Measurements from ENCODE around the gene DPEP3. TPM values are rescaled to one million over a fixed set of nuclear protein-coding genes. Genes with fewer than 3 reads are reported as not detected.

Gene DPEP3
- total and polyA plus RNA-seq, 7 donors, result 0.10 to 0.45 (median 0.17) TPM; not detected in 2

DNA sequence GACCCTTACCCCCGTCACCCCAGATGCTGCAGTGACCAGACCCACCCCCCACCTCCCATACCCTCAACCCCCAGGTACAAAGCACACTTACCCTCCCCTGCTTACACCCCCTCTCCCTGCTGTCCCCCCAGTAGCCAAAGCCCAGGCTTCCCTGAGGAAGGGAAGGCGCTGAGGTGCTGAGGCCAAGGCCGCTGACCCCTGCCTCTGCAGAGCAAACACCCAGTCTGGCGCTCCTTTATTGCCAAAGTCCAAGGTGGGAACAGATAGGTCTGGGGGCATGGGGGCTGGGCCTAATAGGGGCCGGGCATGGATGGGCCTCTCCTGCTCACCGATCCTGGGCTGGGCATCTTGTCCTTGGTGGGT is 37.1 kb downstream of the DPEP3 start:
- Histone ChIP-seq H3K27me3 (ENCODE audit: insufficient read depth in 3 of 3, low read length in 2 of 3) (no peaks in the 10 kb centered on the region), H3K4me3 (no peak overlapping the region), H3K9me3 (no peaks in the 10 kb centered on the region), H3K36me3 (ENCODE audit: insufficient read depth in 1 of 2, low read depth in 1 of 2) (peaks cover 9 to 90% of the 10 kb centered on the region in 2 donors), H3K4me1 (peaks cover 9% of the 10 kb centered on the region), H3K27ac (no peak overlapping the region)
- intact Hi-C loops (cut with DNase I), result no loop called here
- WGBS, 3 donors, result 78 to 84% (median 79%) methylated on average over 5 to 6 of the region's 6 CpGs
- no peak for ATAC-seq
- DNase-seq, result peak in 1 of 2 donors; percentile 14
- TF ChIP-seq, protein P1, sequence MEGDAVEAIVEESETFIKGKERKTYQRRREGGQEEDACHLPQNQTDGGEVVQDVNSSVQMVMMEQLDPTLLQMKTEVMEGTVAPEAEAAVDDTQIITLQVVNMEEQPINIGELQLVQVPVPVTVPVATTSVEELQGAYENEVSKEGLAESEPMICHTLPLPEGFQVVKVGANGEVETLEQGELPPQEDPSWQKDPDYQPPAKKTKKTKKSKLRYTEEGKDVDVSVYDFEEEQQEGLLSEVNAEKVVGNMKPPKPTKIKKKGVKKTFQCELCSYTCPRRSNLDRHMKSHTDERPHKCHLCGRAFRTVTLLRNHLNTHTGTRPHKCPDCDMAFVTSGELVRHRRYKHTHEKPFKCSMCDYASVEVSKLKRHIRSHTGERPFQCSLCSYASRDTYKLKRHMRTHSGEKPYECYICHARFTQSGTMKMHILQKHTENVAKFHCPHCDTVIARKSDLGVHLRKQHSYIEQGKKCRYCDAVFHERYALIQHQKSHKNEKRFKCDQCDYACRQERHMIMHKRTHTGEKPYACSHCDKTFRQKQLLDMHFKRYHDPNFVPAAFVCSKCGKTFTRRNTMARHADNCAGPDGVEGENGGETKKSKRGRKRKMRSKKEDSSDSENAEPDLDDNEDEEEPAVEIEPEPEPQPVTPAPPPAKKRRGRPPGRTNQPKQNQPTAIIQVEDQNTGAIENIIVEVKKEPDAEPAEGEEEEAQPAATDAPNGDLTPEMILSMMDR (IDR thresholded peaks at IDR 0.05), result no peak

GRCh38 chr16:67942510-67943255 is 37.6 kb downstream of the DPEP3 start:
- 75 to 83% (median 76%) methylated on average over 27 of the region's 27 CpGs for WGBS, 3 donors
- Histone ChIP-seq H3K27ac (no peak overlapping the region), H3K27me3 (ENCODE audit: insufficient read depth in 3 of 3, low read length in 2 of 3) (no peaks in the 10 kb centered on the region), H3K4me3 (no peak overlapping the region), H3K9me3 (no peaks in the 10 kb centered on the region), H3K4me1 (peaks cover 9% of the 10 kb centered on the region), H3K36me3 (ENCODE audit: insufficient read depth in 1 of 2, low read depth in 1 of 2) (peaks cover 9 to 84% of the 10 kb centered on the region in 2 donors)
- DNase-seq (peak in 1 of 2 donors; percentile 23), ATAC-seq (peak in 2 of 4 donors; percentile 1)
- intact Hi-C loops (cut with DNase I), result no loop called here
- TF ChIP-seq, protein P1 (IDR thresholded peaks at IDR 0.05), result no peak

- peaks cover 6 to 79% of the 10 kb centered on the region in 2 donors for H3K36me3 ChIP-seq (ENCODE audit: insufficient read depth in 1 of 2, low read depth in 1 of 2)
- H3K27me3 ChIP-seq (ENCODE audit: insufficient read depth in 3 of 3, low read length in 2 of 3), result no peaks in the 10 kb centered on the region
- H3K27ac ChIP-seq, result no peak overlapping the region
- peaks cover 14% of the 10 kb centered on the region for H3K4me1 ChIP-seq
- H3K9me3 ChIP-seq, result no peaks in the 10 kb centered on the region
- WGBS, 3 donors, result 72 to 84% (median 81%) methylated on average over 6 of the region's 6 CpGs
- ATAC-seq (peak; percentile 29 to 63 (median 47)), DNase-seq (peak in 1 of 2 donors; percentile 27)
- intact Hi-C loops (cut with DNase I), result no loop called here
- TF ChIP-seq, protein P1 (IDR thresholded peaks at IDR 0.05), result peak; percentile 53
- H3K4me3 ChIP-seq, result no peak overlapping the region
Observed at GRCh38 chr16:67942200-67942509, 38.1 kb downstream of the DPEP3 start.

- DNase-seq (peak in 1 of 2 donors; percentile 12), ATAC-seq (no peak)
- H3K27me3 ChIP-seq (ENCODE audit: insufficient read depth in 3 of 3, low read length in 2 of 3), result no peaks in the 10 kb centered on the region
- no peak overlapping the region for H3K27ac ChIP-seq
- peaks cover 19% of the 10 kb centered on the region for H3K4me1 ChIP-seq
- TF ChIP-seq, protein P1 (IDR thresholded peaks at IDR 0.05), result no peak
- 77 to 80% (median 79%) methylated on average over 9 of the region's 9 CpGs for WGBS, 3 donors
- H3K9me3 ChIP-seq, result no peaks in the 10 kb centered on the region
- H3K4me3 ChIP-seq, result no peak overlapping the region
- H3K36me3 ChIP-seq (ENCODE audit: insufficient read depth in 1 of 2, low read depth in 1 of 2), result peaks cover 1 to 74% of the 10 kb centered on the region in 2 donors
- intact Hi-C loops (cut with DNase I), result no loop called here
Observed at GRCh38 chr16:67941469-67942199, 38.7 kb downstream of the DPEP3 start.
